MCF 10A (cell line): ENCODE results near the gene ZDBF2. TPM values are rescaled to one million over a fixed set of nuclear protein-coding genes. Genes with fewer than 3 reads are reported as not detected.

Experiments
- BruUV-seq: library from RNA; stranded (reverse); fragments of 400-500 nt; replicated peaks from 2 replicates; lab custom pipeline; 2021; lab: Mats Ljungman, UMichigan
- CTCF ChIA-PET: fragments of 300-600 bp; sonication (Branson Sonifier 250); formaldehyde crosslinking; extraction: SDS; loops from one replicate; lab custom pipeline; 2021; ENCODE audit warnings: antibody characterized with exemption, inconsistent platforms; lab: Yijun Ruan, JAX
- POLR2A ChIA-PET: fragments of 300-600, 350-650 bp; sonication (Branson Sonifier 250); formaldehyde crosslinking; extraction: SDS; loops from one replicate; lab custom pipeline; 2020; ENCODE audit warnings: antibody characterized with exemption, inconsistent platforms; lab: Yijun Ruan, JAX
- DNase-seq: peaks from one replicate; pipeline ENCODE4 v3.0.0-alpha.2; 2018; ENCODE audit not compliant: unreplicated experiment
- H3K27ac Mint-ChIP-seq: one replicate; pipeline ENCODE4 v1.8.0; 2022; ENCODE audit warnings: mild to moderate bottlenecking, low read depth, mixed read lengths; ENCODE audit not compliant: unreplicated experiment
- H3K27me3 Mint-ChIP-seq: one replicate; pipeline ENCODE4 v1.8.0; 2022; ENCODE audit warnings: mixed read lengths; ENCODE audit not compliant: insufficient read depth, unreplicated experiment
- H3K36me3 Mint-ChIP-seq: one replicate; pipeline ENCODE4 v1.8.0; 2022; ENCODE audit warnings: mild to moderate bottlenecking, moderate library complexity, mixed read lengths; ENCODE audit not compliant: insufficient read depth, unreplicated experiment
- H3K4me1 Mint-ChIP-seq: one replicate; pipeline ENCODE4 v1.8.0; 2022; ENCODE audit warnings: mixed read lengths; ENCODE audit not compliant: insufficient read depth, unreplicated experiment
- H3K4me3 Mint-ChIP-seq: one replicate; pipeline ENCODE4 v1.8.0; 2022; ENCODE audit warnings: mild to moderate bottlenecking, moderate library complexity, mixed read lengths; ENCODE audit not compliant: unreplicated experiment
- H3K9me3 Mint-ChIP-seq: one replicate; pipeline ENCODE4 v1.8.0; 2022; ENCODE audit warnings: mixed read lengths; ENCODE audit not compliant: unreplicated experiment
- CTCF ChIP-seq: fragments of 200-600 bp; IDR thresholded peaks from one replicate; pipeline ENCODE4 v1.8.0; 2022; ENCODE audit warnings: antibody characterized with exemption, mild to moderate bottlenecking; ENCODE audit not compliant: unreplicated experiment
- intact Hi-C: fragments of 100-400 bp; cut with micrococcal nuclease; formaldehyde crosslinking; loops from 2 replicates; pipeline ENCODE4 v1.14.1; 2022
- total RNA-seq: library from RNA; stranded (reverse); gene quantifications from 2 replicates; pipeline ENCODE4 v1.2.3, GENCODE V29; 2022

The ZDBF2 gene
- total RNA-seq, 1 experiment from 2014 or later = 15.6 TPM

DNA sequence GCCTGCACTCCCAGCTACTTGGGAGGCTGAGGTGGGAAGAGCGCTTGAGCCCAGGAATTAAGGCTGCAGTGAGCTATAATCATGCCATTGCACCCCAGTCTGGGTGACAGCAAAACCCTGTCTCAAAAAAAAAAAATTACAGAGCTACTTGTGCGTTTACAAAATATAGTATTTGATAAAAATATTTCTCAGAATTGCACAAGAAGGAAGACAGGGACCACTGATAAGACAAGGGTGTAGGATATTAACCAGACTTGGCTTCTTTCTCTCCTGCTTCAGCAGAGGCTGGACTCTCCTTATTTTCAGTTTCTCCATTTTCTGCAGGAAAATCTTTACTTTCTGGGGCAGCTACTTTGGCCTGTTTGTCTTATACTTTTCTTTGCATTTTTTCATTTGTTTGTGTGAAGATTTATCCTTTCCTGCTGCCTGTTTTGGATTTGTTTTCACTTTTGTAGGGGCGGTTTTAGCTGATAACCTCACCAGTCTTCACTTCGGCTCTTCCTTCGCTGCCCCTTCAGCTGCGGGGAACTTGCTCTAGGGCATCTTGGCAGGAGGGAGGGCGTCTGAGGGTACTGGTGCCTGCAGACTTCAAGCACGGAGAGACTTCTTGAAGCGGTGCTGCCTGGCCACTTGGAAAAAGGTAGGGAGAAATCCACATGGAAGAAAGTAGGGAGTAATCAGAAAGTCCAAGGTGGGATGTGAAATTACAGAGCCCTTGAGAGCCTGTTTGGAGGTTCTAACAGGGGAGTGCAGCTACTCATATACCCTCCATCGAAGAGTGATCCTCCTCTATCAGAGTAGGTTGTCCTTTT lies 14.9 kb upstream of the ZDBF2 start:
- intact Hi-C loops = loop anchor here (1.0 kb wide), 2 partner anchors 46 to 95 kb away; a partner anchor contains a TSS
- POLR2A ChIA-PET = interaction anchor here (0.6 to 1.9 kb wide), 8 partner anchors 30 to 1992 kb away, joined by 3 to 8 read pairs (median 3); no protein-coding TSS in a partner anchor
- CTCF ChIA-PET = interaction anchor here (0.7 to 5.8 kb wide), 14 partner anchors 11 to 288 kb away, joined by 3 to 50 read pairs (median 4); a partner anchor contains a TSS
- TF ChIP-seq CTCF = no peak
- DNase-seq = no peak
- Mint-ChIP-seq H3K4me3 (no peak overlapping the region), H3K27me3 (peaks cover 11% of the 10 kb centered on the region), H3K36me3 (no peaks in the 10 kb centered on the region), H3K27ac (no peak overlapping the region), H3K9me3 (no peaks in the 10 kb centered on the region), H3K4me1 (peaks cover 15% of the 10 kb centered on the region)
- BruUV-seq = no TSS peak

- intact Hi-C loops = loop anchor here (1.0 kb wide), 2 partner anchors 47 to 96 kb away; a partner anchor contains a TSS
- peak; percentile 45 for TF ChIP-seq CTCF
- BruUV-seq = no TSS peak
- H3K9me3 Mint-ChIP-seq = no peaks in the 10 kb centered on the region
- ChIA-PET POLR2A (interaction anchor here (0.6 to 1.9 kb wide), 7 partner anchors 25 to 1287 kb away, joined by 3 to 8 read pairs (median 3); no protein-coding TSS in a partner anchor), CTCF (interaction anchor here (0.6 to 5.8 kb wide), 17 partner anchors 9 to 287 kb away, joined by 3 to 50 read pairs (median 4); a partner anchor contains a TSS)
- peaks cover 15% of the 10 kb centered on the region for H3K4me1 Mint-ChIP-seq
- H3K27ac Mint-ChIP-seq = peak overlapping the region; percentile 65
- peak; percentile 44 for DNase-seq
- H3K36me3 Mint-ChIP-seq = no peaks in the 10 kb centered on the region
- no peak overlapping the region for H3K4me3 Mint-ChIP-seq
- H3K27me3 Mint-ChIP-seq = peaks cover 11% of the 10 kb centered on the region
Measured at GRCh38 chr2:206260188-206261012, 14.1 kb upstream of the ZDBF2 start.

GRCh38 chr2:206263959-206264603 lies 10.4 kb upstream of the ZDBF2 start:
- peaks cover 19% of the 10 kb centered on the region for H3K4me1 Mint-ChIP-seq
- POLR2A ChIA-PET = no interaction called here
- no peak for DNase-seq
- intact Hi-C loops = no loop called here
- no peak overlapping the region for H3K4me3 Mint-ChIP-seq
- BruUV-seq = no TSS peak
- CTCF ChIA-PET = interaction anchor here (0.5 to 1.4 kb wide), 3 partner anchors 10 to 100 kb away, joined by 3 to 5 read pairs (median 3); no protein-coding TSS in a partner anchor
- no peak for TF ChIP-seq CTCF
- peaks cover 11% of the 10 kb centered on the region for H3K27me3 Mint-ChIP-seq
- H3K9me3 Mint-ChIP-seq = no peaks in the 10 kb centered on the region
- no peaks in the 10 kb centered on the region for H3K36me3 Mint-ChIP-seq
- no peak overlapping the region for H3K27ac Mint-ChIP-seq
